ENCODE measurements around the gene PPP1R13B. TPM values are rescaled to one million over a fixed set of nuclear protein-coding genes. Genes with fewer than 3 reads are reported as not detected.
A peak's percentile ranks its signal among the peaks of the same experiment; 100 is the strongest.
"Not testable (repeated sequence)": the region's sequence is repeated elsewhere in the genome, so short reads cannot be mapped to it uniquely, and the experiment has no call there.

PPP1R13B gene
- total RNA-seq, 1 donor: 7.3 TPM

DNA sequence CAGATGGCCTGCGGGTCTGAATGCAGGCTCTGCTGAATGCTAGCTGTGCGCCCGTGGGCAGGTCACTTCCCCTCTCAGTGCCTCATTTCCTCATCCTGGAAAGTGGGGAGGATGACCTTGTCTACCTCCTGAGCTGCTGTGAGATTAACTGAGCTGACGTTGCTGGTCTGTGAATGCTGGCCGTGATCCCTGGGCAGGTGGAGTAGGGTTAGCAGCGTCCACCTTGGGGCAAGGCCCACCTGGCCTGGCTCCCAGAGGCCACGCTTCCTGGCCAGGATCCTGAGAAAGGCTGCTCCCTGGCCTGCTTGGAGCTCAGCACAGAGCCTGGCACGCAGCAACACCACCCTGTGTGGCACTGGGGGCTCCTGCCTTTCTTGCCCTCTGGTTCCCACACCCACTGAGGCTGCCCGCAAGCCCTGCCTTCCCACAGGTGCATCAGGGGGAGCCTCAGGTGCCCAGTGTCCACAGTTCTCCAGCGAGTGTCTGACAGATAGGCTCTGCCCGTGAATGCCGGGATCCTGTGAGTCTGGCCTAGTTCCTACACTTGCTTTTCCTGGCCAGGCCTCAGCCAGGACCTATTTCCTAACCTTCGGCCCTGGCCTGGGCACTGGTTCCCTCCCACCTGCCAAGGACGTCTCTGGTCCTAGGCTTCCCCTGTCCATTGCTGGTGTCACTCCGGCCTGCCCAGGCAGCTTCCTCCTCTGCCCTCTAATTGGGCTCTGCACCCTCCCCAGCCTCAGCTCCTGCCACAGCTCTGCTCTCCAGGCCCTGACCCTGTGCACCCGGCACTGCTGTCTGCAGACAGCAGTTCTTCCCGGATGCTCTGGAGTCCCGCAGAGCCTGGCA, 43.7 kb upstream of the PPP1R13B start:
- DNase-seq (ENCODE audit: low read depth): no peak
- H3K4me3 ChIP-seq (ENCODE audit: low read depth, low read length): no peak overlapping the region
- TF ChIP-seq, protein P1, sequence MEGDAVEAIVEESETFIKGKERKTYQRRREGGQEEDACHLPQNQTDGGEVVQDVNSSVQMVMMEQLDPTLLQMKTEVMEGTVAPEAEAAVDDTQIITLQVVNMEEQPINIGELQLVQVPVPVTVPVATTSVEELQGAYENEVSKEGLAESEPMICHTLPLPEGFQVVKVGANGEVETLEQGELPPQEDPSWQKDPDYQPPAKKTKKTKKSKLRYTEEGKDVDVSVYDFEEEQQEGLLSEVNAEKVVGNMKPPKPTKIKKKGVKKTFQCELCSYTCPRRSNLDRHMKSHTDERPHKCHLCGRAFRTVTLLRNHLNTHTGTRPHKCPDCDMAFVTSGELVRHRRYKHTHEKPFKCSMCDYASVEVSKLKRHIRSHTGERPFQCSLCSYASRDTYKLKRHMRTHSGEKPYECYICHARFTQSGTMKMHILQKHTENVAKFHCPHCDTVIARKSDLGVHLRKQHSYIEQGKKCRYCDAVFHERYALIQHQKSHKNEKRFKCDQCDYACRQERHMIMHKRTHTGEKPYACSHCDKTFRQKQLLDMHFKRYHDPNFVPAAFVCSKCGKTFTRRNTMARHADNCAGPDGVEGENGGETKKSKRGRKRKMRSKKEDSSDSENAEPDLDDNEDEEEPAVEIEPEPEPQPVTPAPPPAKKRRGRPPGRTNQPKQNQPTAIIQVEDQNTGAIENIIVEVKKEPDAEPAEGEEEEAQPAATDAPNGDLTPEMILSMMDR (IDR thresholded peaks at IDR 0.05; ENCODE audit: insufficient read depth, low read depth, low read length): no peak

DNA sequence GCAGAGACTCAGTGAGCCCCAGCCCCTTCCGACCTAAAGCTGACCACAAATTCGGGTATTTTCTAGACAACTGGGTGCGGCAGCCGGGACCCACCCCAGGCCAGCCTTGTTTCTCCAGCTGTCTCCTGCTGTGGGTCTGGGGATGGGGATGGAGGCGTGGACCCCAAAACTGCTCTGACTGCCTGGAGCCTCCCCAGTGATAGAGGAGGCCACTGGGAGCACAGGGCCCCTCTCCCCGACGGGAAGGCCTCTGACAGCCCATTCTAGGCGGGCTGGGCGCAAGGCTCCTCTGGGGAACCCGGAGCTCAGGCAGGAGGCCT, 42.6 kb upstream of the PPP1R13B start:
- TF ChIP-seq, protein P1 (IDR thresholded peaks at IDR 0.05; ENCODE audit: insufficient read depth, low read depth, low read length): no peak
- no peak for DNase-seq (ENCODE audit: low read depth)
- H3K4me3 ChIP-seq (ENCODE audit: low read depth, low read length): no peak overlapping the region

DNA sequence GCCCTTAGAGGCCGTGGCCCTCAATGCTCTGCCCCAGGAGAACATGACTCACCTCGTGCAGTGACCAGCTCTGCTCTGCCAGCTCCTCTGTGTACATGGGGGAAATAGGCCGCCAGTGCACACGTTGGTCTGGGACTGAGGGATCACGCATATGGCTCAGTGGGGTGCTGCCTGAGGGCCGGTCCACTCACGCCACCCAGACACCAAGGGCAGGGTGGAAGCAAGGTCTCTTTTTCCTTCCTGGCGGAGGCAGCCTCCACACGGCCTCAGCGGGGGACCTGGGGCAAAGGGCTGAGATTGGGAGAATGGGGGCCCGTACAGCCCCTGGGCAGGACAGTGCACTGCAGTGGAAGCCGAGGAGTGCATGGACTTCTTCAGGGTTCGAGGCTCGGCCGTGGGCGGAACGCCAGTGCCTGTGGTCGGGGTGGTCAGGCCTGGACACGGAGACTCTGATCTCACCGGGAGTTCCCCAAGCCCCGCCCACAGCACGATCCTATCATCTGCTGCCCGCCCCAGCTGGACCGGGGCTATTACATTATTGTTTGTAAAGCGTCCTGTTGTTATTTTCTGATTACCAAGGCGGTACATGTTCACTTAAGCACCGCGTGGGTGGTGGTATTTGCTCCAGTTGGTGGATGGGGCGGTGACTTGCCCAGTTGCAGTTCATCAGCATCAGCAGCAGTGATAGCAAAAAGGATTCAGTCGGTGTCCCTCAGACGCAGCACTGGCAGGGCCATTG, 42.1 kb upstream of the PPP1R13B start:
- peak; percentile 24 for DNase-seq (ENCODE audit: low read depth)
- TF ChIP-seq, protein P1 (IDR thresholded peaks at IDR 0.05; ENCODE audit: insufficient read depth, low read depth, low read length): no peak
- H3K4me3 ChIP-seq (ENCODE audit: low read depth, low read length): peak overlapping the region; percentile 29

DNA sequence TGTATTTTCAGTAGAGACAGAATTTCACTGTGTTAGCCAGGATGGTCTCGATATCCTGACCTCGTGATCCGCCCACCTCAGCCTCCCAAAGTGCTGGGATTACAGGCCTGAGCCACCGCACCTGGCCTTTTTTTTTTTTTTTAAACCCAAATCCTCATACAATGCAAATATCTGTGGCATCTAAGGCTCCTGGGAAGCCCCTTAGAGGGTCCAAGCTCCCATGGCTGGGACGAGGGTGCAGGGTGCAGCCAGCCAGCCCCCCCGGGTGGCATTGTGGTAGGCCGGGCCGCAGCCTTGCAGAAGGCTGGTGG, 41.6 kb upstream of the PPP1R13B start:
- not testable (repeated sequence) for DNase-seq (ENCODE audit: low read depth); H3K4me3 ChIP-seq (ENCODE audit: low read depth, low read length)

DNA sequence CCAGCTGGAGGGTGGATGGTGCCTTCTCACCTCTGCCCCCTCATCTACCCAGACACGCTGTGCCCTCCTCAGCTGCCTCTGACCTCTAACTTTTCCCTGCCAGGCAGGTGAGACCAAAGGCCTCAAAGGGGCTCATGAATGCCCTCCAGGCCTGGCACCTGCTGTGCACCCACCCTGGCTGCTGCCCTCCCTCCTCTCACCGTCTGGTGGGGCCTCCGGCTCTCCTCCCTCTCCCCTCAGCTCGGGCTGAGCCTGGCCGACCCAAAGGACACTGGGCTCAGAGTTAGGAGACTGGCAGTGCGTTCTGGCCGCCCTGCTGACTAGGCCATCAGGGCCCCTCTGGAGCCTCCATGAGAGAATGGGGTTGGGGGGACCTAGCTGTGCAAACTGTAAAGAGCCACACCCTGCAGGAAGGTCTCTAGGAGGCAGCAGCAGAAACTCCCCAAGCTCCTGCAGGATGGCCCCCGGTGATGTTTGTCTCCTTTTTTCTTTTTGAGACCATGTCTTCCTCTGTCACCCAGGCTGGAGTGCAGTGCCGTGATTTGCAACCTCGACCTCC, 40.3 kb upstream of the PPP1R13B start:
- no peak overlapping the region for H3K4me3 ChIP-seq (ENCODE audit: low read depth, low read length)
- TF ChIP-seq, protein P1 (IDR thresholded peaks at IDR 0.05; ENCODE audit: insufficient read depth, low read depth, low read length): no peak
- DNase-seq (ENCODE audit: low read depth): no peak

DNA sequence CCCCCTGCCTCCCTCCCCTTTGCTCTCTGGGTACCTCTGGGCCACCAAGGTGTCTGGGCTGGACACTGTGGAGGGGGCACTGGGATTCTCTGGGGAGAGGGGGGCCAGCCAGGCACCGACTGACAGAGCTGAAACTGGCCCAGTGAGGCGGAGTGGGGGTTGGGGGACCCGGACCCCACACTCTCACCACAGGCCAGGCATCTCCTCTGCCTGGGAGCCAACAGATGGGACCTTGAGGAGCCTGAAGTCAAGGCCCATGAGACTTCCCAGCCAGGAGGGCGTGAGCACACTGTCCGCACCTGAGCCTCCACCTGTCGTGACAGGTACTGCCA, 39.8 kb upstream of the PPP1R13B start:
- no peak overlapping the region for H3K4me3 ChIP-seq (ENCODE audit: low read depth, low read length)
- TF ChIP-seq, protein P1 (IDR thresholded peaks at IDR 0.05; ENCODE audit: insufficient read depth, low read depth, low read length): no peak
- DNase-seq (ENCODE audit: low read depth): no peak

DNA sequence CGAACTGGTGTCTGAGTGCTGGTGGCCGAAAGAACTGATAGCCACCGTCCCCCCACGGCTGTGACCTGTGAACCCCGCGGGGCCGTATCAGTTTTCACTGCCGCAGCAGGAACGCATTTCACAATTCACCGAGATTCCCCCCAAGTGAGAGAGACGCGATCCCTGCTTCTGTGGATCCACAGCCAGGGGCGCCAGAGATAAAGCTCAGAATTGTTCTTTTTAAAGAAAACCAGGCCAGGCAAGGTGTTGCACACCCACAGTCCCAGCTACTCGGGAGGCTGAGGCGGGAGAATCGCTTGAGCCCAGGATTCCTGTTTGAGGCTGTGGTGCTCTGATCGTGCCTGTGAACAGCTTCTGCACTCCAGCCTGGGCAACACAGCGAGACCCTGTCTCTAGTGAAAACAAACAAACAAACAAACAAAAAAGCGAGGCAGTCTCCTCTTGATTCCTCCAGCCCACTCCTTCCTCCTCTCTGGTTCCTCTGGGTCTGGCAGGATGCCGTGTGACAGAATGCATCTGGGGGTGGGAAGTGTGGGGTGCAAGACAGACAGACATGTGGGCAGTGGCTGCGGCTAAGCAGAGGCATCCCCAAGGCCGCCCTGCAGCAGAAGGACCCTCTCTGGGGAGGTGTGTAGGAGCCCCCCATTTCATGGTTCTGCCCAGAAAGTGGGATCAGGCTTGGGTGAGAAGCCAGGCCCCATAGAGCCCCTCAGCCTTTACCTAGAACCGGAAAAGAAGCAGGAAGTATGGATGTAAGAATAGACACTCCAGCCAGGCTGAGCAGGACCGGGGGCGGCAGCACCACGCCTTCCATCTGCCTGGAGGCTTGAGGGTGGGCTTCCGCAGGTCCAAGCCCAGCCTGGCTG, 39.2 kb upstream of the PPP1R13B start:
- no peak overlapping the region for H3K4me3 ChIP-seq (ENCODE audit: low read depth, low read length)
- peak; percentile 17 for DNase-seq (ENCODE audit: low read depth)
- TF ChIP-seq, protein P1 (IDR thresholded peaks at IDR 0.05; ENCODE audit: insufficient read depth, low read depth, low read length): peak; percentile 31
